G401.6 (cell line): Measurements from ENCODE around the gene TRIM37.
"Not testable (repeated sequence)": the region's sequence is repeated elsewhere in the genome, so short reads cannot be mapped to it uniquely, and the experiment has no call there.

Source experiments
- FAIRE-seq: peaks from 2 replicates; lab custom pipeline; 2012; peaks lifted over from hg19 to GRCh38; lab: Jason Lieb, UNC

TRIM37 gene

DNA sequence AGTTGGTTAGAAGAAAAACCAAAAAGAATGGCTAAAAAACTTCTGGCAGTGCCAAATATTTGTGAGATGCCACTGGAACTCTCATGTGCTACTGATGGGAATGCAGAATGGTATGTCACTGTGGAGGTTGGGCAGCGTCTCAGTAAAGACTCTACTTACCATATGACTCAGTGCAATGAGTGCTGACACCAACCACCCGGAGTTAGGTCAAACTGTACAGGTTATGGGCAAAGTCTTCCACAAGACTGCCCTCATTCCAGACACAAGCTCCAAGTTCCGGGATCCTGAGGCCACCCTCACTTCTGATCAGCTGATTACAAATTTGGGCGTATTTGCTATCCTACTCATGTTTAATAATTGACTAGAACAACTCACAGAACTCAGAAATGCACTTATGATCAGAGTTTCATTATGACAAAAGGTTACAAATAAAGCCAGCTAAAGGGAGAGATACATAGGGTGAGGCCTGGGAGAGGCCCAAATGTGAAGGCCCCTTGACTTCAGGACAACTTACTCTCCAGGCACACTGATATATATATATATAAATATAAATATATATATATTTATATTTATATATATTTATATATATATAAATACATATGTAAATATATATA is 114.9 kb downstream of the TRIM37 start:
- FAIRE-seq, result no peak

DNA sequence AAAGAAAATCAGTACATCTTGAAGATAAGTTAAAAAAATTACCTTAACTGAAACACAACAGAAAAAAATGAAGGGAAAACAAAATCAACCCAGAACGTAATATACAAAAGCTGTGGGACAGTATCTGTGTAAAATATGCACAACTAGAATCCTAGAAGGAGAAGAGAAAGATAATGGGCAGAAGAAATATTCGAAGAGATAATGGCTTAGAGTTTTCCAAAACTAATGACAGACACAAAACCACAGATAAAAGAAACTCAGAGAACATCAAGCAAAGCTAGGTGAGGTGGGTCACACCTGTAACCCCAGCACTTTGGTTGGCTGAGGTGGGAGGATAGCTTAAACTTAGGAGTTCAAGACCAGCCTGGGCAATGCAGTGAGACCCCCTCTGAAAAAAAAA is 117.1 kb downstream of the TRIM37 start:
- no peak for FAIRE-seq

DNA sequence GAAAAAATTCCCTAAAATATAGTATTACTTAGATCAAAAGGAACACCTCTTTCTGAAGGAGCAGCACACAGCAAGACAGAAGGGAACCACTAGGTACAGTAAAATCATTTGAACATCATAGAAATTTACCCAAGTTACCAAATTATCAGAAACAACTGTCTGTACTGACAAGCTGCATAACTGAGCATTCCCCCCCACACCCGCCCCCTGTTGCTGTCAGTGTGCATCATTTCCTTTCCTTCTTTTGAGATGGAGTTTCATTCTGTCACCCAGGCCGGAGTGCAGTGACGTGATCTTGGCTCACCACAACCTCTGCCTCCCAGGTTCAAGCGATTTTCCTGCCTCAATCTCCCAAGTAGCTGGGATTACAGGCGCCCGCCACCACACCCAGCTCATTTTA is 120.7 kb downstream of the TRIM37 start:
- FAIRE-seq, result no peak

DNA sequence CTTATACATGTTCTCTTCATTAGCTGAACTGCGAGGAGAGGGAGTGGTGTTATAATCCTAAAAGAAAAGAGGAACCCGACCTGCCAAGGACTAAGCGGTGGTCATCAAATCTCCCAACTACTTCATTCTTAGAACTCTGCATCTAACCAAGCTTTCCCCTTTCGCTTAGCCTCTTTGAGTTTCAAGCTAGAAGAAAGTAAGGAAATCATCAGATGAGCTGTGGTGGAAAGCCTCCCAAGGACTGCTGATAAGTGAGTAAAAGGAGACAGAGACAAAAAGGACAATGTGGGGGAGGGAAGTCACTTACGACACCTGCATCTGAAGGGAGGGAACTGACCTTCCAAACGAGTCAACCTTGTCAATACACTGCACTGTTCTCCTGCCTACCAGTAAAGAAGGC is 121.3 kb downstream of the TRIM37 start:
- no peak for FAIRE-seq

DNA sequence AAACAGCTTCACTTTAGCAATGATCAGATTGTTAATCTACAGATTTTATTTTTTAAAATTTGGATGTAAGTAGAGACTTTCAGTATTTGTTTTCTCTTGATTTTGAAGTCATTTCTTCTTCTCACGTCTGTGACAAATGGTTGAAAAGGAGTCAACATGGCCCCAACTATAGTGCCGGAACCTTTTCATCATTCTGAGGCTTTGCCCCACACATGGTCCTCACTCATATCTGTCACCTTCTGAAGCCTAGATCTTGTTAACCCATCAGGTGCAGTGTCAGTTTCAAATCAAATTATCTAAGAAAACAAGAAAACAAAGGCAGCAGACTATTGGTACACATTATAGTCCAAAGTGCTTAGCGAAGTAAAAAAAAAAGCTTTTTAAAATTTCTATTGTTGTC is 124.1 kb downstream of the TRIM37 start:
- no peak for FAIRE-seq

DNA sequence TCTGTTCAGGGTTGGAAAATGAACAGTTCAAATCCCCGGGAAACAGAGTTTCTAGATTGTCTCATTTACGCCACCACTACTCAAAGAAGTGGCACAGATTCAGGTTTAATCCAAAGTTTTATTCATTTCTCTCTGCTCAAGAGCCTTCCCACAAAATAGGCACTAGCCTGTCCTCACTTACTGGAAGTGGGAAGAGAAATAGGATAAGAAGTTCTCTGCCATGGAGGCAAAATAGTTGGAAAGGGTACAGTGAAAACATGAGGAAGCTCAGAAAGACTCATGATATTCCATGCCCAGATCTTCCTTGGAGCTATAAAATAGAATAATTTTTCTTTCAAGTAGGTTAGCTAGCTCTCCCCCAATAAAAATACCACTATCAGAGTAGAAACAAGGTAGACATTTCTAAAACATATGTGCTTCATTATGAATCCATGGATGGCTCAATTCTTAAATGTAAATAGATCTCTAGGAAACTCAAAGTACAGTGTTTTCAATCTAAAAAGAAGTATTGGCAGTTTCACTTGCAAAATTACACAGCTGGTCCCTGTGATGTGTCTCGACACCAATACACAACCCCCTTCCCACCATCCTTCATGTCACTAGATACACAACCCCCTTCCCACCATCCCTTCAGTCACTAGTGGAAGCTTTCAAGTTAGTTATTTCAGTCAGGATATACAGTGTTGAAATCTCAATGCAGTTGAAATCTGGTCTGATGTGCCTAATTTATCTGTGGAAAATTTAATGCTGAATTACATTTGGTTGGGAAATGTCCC is 125.8 kb downstream of the TRIM37 start:
- no peak for FAIRE-seq

DNA sequence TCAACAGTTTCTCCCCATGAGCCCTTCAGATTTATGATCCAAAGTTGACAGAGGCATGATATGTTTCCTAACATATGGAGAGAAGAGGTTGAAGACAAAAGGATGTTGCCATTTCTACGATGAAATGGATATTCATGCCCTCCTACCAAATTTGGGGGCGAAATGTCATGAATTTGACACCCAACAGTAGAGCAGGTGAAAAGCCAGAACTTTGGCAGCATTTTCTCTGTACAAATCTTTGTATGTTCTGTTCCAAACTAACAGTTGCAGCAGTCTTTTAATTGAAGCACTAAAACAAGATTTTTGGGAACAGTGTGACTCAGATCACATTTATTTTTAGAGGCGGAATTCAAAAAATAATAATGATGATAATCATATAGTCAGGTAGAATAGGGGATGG is 130.1 kb downstream of the TRIM37 start:
- no peak for FAIRE-seq

DNA sequence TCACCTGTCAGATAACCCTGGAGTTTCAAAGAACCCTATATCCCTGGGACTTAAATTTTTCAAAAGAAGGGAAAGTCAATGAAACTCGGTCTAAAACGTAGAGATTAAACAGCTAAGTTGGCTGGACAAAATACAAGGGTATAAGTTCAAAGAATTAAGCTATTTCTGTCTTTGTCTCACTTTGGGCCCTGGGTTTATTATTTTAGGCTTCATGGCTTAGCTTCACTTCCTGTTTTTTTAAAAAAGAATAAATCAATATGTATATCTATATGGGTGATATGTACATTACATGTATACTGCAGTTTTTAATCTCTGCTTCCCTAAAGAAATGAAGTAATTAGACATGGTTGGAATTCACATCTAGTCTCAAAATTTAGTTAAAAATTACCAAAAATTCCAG is 132.3 kb downstream of the TRIM37 start:
- no peak for FAIRE-seq

DNA sequence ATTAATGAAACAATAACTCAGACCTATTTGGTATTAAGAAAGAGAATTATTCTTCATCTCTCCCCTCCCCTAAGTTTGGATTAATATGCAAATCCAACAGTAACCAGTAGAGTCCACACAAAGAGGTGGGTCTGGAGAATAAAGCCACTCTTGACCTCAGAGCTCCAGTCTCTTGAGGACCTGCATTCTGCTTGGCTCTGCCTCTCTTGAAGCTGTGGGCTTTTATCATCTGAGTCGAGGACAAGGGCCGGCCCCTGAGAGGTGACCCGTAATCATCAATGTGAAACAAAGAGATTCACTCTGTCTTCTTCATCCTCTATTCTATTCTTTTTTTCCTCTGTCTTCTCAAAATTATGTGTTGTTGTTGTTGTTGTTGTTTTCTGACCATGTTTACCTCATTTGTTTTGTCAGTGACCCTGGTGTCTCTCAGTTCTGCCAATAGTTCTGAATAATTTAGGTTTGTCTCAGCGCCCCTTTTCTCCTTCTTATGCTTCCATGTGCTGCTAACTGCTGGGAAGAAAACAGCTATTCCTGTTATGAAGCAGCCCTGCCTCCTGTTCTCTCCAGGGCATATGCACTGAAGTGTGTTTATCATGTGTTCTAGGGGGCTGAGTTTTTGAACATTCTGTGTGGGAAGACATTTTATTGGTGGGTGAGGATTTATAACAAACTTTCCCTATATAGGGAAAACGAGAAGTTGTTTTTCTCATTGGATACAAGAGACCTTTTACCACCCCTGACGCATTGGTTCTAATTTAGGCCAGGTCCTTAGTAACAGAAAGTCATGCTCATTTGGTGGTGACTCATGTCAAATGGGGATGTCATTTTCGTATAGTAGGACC is 135.8 kb downstream of the TRIM37 start:
- FAIRE-seq, result no peak

DNA sequence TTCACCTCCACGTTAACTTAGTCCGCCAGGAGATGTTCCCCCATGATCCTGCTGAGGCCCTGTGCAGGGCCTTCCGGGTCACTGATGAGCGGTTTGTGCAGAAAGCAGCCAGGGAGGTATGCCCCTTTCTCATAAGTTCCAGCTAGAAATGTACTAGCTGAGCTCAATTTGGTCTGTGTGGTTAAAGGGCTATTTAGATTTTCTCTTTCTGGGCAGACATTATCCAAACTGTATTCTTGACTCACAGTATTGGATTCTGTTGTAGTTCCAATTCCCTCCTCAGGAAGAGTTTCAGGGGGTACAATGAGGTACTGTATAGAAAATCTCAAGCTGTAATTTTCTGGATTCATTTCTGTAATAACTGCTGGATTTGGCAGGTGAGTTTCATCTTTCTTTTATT is 137.1 kb downstream of the TRIM37 start:
- FAIRE-seq, result no peak

DNA sequence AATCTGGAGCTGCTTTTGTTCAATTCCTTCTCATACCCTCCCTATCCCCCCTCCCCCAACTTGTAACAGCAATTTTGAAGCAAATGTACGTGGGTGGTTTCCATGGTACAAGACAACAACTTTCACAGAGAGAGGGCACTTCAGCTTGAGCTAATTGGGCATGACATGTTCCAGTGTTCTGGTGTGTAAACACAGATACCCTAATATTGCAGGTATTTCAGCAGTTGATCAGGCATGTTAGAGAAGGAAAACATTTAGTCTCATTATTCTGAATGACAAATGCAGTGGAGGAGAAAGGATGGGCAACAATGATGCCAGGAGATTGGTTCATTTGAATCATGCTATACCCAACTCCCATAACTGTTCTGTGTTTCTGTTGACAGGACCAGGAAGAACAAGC is 137.5 kb downstream of the TRIM37 start:
- FAIRE-seq, result no peak

DNA sequence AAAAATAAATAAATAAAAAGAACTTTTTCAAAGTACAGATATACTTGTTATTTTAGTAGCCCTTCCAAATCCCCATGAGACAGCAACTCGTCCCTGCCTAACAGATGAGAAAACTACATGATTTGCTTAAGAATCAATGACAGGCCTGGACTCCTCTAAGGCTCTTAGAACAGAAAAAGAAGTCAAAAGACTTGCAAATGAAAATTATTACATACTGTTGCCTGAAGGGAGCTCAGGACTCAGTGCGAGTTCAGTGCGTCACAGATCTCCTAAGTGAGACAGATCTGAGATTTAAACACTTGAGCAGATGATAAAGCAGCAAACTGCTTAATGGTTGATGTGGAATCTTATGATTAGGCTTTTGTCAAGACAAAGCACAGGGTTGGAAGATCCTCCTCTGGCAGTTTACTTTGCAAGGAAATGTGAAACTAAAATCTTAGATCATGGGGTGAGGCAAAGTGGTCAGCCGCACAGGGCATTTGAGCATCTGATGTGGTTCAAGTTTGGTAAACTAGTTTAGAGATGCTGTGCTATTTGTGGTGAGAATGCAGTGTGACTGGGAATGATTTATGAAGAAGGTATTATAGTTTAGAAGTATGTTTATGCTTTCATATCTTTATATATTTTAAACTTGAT is 138.1 kb downstream of the TRIM37 start:
- no peak for FAIRE-seq

DNA sequence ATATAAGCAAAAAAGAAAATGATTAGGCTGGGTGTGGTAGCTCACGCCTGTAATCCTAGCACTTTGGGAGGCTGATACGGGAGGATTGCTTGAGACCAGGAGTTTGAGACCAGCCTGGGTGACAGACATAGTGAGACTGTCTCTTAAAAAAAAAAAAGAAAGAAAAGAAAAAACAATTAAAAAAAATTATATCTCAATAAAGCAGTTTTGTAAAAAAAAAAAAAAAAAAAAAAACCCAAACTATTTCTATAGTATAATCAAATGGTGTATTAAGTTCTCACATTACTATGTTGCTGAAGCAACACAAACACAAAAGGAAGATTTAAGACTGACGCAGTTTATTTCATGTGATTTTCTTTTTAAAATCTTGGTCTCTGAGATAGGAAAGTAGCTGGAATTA is 140.5 kb downstream of the TRIM37 start:
- FAIRE-seq, result peak; percentile 51

DNA sequence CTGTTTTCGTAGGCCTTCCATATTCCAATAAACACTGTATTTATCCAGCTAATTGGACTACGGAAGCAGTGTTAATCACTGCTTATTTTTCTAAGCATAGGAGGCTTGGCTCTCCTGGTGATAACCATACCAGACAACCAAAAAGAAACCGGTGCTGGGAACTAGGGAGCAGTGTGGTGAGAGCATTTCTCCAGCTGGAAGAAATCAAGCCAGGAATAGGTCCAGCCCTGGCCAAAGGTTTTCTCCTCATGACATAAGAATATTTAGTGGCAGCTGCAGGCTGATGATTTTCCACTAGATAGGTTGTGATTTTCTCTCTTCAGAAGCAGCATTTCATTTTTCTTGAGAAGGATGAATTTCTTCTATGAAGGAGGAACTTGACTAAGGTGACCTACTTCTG is 141.5 kb downstream of the TRIM37 start:
- FAIRE-seq, result no peak

DNA sequence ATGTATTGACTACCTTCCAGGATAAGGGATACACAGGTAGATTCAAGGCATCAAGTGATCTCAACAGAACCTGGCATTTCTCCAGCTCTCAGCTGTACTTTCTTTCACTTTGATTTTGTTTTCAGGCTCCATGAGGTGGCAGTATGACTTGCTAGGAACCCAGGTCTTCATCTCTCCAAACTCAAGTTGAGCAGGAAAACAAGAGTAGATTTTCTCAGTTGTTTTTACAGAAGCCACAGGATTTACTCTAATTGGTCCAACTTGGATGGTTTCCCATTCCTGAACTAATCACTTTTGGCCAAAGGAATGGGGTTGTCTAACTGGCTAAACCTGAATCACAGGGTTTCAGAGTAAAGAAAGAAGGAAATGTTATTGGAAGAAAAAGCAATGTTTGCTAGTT is 146.6 kb downstream of the TRIM37 start:
- FAIRE-seq, result no peak

DNA sequence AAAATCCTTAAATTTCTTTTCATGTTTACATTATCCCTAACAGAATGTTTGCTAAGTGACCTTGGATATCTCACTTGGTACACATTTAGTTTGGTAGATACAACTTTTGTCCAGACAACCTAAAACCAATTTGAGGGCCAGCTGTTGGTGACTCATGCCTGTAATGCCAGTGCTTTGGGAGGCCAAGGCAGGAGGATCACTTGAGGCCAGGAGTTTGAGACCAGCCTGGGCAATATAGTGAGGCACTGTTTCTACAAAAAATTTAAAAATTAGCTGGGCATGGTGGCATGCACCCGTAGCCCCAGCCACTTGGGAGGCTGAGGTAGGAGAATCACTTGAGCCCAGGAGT is 149.0 kb downstream of the TRIM37 start:
- FAIRE-seq, result not testable (repeated sequence)

DNA sequence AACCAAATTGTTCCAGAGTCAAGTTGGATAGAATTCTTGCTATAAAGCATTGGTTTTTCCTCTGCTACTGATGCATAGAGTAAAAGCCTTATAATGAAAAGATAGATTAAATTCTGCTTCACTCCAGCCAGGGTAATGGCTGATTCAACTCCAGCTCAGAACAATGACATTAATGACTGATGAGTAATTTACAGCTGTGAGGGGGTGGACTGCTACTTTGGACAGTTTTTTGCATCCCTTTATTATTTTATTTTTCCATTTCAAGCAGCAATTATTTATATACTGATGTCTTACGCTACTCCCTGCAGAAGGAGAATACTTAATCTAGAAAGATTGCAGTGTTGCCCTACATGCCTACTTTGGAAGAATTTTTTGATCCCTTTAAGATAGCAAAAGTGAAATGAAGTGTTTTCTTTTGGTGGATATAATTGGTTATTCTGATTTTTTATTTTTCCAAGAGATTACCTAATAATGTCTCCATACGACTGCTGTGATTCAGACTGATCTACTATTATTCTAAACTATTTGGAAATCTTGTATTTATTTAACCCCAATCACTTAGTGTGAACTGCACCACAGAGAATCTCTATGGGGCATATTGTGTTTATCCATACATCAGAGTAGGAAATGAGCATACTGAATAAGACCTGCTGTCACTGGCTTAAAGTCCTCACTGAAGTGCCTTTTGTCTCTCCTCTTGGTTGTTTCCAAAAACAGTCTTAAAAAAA is 149.5 kb downstream of the TRIM37 start:
- no peak for FAIRE-seq

DNA sequence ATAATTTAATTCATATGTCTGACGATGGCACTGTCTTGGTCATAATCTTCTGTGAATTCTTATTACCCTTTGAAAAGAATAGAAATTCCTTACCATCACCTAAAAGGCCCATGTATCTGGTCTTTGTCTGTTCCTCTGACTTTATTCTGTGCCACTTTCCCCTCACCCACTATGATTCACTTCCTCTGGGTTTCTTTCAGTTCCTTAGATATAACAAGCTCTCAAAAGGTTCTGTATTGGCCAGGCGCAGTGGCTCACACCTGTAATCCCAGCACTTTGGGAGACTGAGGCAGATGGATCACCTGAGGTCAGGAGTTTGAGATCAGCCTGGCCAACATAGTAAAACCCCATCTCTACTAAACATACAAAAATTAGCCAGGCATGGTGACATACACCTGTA is 152.3 kb downstream of the TRIM37 start:
- not testable (repeated sequence) for FAIRE-seq

DNA sequence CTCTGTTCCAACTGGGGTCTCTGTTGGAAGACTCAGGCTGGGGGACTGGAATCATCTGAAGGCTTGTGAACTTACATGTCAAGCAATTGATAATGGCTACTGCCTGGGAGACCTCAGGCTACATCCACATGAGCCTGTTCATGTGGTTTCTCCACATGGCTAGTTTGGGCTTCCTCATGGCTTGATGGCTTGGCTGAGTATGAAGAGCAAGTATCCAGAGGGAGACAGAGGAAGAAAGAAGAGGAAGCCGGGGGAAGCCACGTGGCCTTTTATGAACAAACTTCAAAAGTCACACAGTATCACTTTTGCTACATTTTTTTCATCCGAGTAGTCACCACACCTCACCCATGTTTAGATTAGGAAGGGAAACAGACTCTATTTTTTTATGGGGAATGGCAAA is 158.9 kb downstream of the TRIM37 start:
- no peak for FAIRE-seq

DNA sequence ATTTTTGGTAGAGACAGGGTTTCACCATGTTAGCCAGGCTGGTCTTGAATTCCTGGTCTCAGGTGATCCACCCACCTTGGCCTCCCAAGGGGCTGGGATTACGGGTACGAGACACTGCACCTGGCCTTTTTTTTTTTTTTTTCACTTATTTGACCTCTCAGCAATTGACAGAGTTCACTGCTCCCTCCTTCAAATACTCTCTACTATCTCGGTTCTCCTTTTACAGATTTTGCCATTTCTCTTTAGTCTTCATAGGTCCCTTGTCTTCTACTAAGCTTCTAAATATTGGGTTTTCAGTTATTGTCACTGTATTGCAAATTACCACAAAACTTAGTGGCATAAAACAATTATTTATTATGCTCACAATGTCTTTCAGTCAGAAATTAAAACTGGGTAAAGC is 159.3 kb downstream of the TRIM37 start:
- FAIRE-seq, result no peak

DNA sequence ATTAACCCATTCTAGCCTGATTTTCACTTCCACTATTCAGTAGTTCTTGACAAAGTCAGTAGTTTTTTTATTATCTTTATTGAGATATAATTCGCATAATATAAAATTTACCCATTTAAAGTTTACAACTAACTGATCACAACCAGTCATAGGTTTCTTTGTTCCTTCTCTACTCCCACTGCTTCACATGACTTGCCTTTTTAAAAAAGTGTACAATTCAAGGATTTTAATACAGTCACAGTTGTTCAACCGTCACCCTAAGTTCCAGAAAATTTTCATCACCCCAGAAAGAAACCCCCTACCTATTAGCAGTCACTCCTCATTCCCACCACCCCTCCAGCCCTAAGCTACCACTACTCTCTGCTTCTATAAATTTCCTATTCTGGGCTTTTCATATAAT is 162.5 kb downstream of the TRIM37 start:
- FAIRE-seq, result no peak

DNA sequence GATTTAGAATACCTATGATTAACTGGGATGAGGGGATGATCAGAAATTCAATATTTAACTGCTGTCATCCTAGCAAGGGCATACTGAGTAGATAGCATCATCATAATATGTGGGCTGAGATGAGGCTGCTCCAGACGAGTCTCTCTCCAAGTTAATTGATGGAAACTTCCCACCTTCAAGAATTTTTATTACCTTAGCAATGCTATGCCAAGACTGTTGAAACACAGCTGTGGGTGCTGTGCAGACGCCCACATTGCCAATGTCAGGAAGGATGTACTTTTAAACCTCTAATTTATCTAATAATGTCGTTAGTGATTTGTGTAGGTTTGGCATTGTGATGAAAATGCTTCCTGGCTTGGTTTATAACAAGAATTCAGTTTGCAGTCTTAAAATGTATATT is 170.4 kb downstream of the TRIM37 start:
- FAIRE-seq, result no peak
